ENCODE results near the gene BIRC2. TPM values are rescaled to one million over a fixed set of nuclear protein-coding genes. Genes with fewer than 3 reads are reported as not detected.

The BIRC2 gene
- total RNA-seq, 1 donor from 2014 or later: 78.1 TPM

- Histone ChIP-seq H3K9ac (no peak overlapping the region), H3K4me3 (no peak overlapping the region), H3K36me3 (no peaks in the 10 kb centered on the region), H3K27me3 (no peaks in the 10 kb centered on the region), H3K4me2 (no peak overlapping the region), H3K79me2 (ENCODE audit: low read depth) (peaks cover 14% of the 10 kb centered on the region), H4K20me1 (ENCODE audit: low read depth) (peaks cover 17% of the 10 kb centered on the region), H3F3A (ENCODE audit: low read depth) (no peaks in the 10 kb centered on the region), H3K27ac (no peak overlapping the region), H3K4me1 (peaks cover 25% of the 10 kb centered on the region), H3K9me3 (ENCODE audit: low read depth) (no peaks in the 10 kb centered on the region), H2AFZ (replicated peaks) (no peak overlapping the region)
- Mint-ChIP-seq H3K36me3 (peaks cover 25% of the 10 kb centered on the region), H3K27ac (no peak overlapping the region), H3K4me3 (no peak overlapping the region), H3K9me3 (peaks cover 3% of the 10 kb centered on the region), H3K4me1 (peaks cover 24% of the 10 kb centered on the region), H3K27me3 (ENCODE audit: insufficient read depth, low read depth) (peaks cover 5% of the 10 kb centered on the region)
- TF ChIP-seq EZH2phosphoT487 (IDR thresholded peaks at IDR 0.05) (no peak), EZH2 (IDR thresholded peaks at IDR 0.05) (no peak)
- TF ChIP-seq, protein P1, sequence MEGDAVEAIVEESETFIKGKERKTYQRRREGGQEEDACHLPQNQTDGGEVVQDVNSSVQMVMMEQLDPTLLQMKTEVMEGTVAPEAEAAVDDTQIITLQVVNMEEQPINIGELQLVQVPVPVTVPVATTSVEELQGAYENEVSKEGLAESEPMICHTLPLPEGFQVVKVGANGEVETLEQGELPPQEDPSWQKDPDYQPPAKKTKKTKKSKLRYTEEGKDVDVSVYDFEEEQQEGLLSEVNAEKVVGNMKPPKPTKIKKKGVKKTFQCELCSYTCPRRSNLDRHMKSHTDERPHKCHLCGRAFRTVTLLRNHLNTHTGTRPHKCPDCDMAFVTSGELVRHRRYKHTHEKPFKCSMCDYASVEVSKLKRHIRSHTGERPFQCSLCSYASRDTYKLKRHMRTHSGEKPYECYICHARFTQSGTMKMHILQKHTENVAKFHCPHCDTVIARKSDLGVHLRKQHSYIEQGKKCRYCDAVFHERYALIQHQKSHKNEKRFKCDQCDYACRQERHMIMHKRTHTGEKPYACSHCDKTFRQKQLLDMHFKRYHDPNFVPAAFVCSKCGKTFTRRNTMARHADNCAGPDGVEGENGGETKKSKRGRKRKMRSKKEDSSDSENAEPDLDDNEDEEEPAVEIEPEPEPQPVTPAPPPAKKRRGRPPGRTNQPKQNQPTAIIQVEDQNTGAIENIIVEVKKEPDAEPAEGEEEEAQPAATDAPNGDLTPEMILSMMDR (IDR thresholded peaks at IDR 0.05): no peak
- DNase-seq (ENCODE audit: low spot score): no peak
Measured at GRCh38 chr11:102427068-102427467, 80.1 kb downstream of the BIRC2 start.

Small RNA genes lying within 50 kb of the gene (small RNA-seq; reads per million reads assigned to genes)
- gene AP000942.3 (not detected), gene AP000942.4 (not detected), gene RNU6-952P (not detected)

Other genes starting within 250 kb of the BIRC2 start
- 59.9 and 91.4 TPM in 2 replicates for gene YAP1, start 236.8 kb upstream of the BIRC2 start, total RNA-seq (ENCODE audit: low replicate concordance)
- gene BIRC3, start 29.7 kb upstream of the BIRC2 start, total RNA-seq (ENCODE audit: low replicate concordance): 0.09 TPM in 1 of 2 replicates, not detected in the other
- 127 and 230 TPM in 2 replicates for gene TMEM123, start 105.6 kb downstream of the BIRC2 start, total RNA-seq (ENCODE audit: low replicate concordance)
- not detected in 2 replicates for gene MMP7, start 183.5 kb downstream of the BIRC2 start, total RNA-seq (ENCODE audit: low replicate concordance)